AG04450 (cell line): ENCODE data around the gene PHLDA3. TPM values are rescaled to one million over a fixed set of nuclear protein-coding genes. Genes with fewer than 3 reads are reported as not detected.

Source experiments
- CTCF ChIA-PET: fragments of 300-600, 350-600 bp; formaldehyde crosslinking; extraction: SDS; loops from one replicate; lab custom pipeline; 2022; ENCODE audit warnings: antibody characterized with exemption, inconsistent platforms; lab: Charles Lee
- POLR2A ChIA-PET: fragments of 350-600 bp; formaldehyde crosslinking; extraction: SDS; loops from one replicate; lab custom pipeline; 2021; ENCODE audit warnings: antibody characterized with exemption, inconsistent platforms; lab: Yijun Ruan, JAX
- DNase-seq: peaks from one replicate; pipeline ENCODE4 v3.0.0-alpha.2; 2011; ENCODE audit warnings: low read depth, low spot score
- H3K27ac ChIP-seq: one replicate; pipeline ENCODE4 v1.5.1; 2012; ENCODE audit warnings: low read depth, low read length, control low read depth
- H3K27me3 ChIP-seq: one replicate; pipeline ENCODE4 v1.6.0; 2012; ENCODE audit warnings: low read length; ENCODE audit not compliant: control insufficient read depth, insufficient read depth
- H3K4me3 ChIP-seq: 2 replicates; pipeline ENCODE4 v1.5.1; 2011; ENCODE audit warnings: mild to moderate bottlenecking, low read depth, low read length, control low read depth
- H3K9me3 ChIP-seq: 2 replicates; pipeline ENCODE4 v1.5.1; 2012; ENCODE audit warnings: low read length; ENCODE audit not compliant: control insufficient read depth, insufficient read depth
- CTCF ChIP-seq: IDR thresholded peaks from 2 replicates; pipeline ENCODE4 v1.5.1; 2011; ENCODE audit warnings: low read depth, low read length, control low read depth, inconsistent platforms
- polyA plus RNA-seq: library from polyadenylated mRNA; depleted of rRNA; stranded (reverse); fragments of >200 nt; gene quantifications from 2 replicates; pipeline ENCODE4 v1.2.3, GENCODE V29; 2011

The PHLDA3 gene
- polyA plus RNA-seq, 1 experiment = 58.9 TPM

DNA sequence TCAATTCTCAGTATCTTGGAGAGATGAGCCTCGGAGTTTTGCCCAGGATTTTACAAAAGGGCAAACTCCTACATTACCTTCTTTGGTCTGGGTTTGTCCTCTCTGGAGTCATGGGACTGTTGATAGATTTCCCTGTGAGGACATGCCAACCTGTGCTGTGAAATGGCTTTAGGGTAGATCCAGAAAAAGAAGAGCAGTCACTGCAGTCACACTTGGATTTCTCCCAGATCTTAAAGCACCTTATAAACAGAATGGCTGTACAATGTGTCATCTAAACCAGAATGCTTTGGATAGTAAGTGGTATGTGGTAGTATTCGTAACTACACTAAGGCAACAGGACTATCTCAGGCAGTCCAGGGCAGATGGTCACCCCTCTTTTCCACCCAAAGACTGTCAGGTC, 39.8 kb upstream of the PHLDA3 start:
- H3K27ac ChIP-seq = peak overlapping the region; percentile 66
- no peak for DNase-seq
- no peaks in the 10 kb centered on the region for H3K27me3 ChIP-seq
- no peak for TF ChIP-seq CTCF
- CTCF ChIA-PET = interaction anchor here (0.5 to 8.9 kb wide), 3 partner anchors 13 to 75 kb away, joined by 3 to 307 read pairs (median 135); no protein-coding TSS in a partner anchor
- no peaks in the 10 kb centered on the region; the same call in 1 of the 2 replicates for H3K9me3 ChIP-seq
- POLR2A ChIA-PET = interaction anchor here (0.8 to 0.9 kb wide), 2 partner anchors 40 to 47 kb away, joined by 4 to 5 read pairs; partner anchors contain the start of gene PHLDA3
- no peak overlapping the region for H3K4me3 ChIP-seq

DNA sequence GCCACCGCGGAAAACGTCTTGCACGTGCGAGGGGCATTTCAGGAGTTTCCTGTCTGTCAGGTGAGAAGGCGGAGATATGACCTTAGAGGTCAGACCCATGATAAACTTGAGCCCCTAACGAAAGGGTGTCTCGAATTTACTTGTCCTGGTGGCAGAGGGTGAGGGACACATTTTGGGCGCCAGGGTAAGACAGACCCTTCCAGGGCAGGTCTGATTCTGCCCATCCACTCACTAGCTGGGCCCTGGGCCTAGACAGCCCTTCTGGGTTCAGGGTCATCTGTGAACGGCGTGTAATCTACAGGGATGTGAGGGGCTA, 38.3 kb upstream of the PHLDA3 start:
- POLR2A ChIA-PET = interaction anchor here (0.5 to 2.0 kb wide), 8 partner anchors 10 to 59 kb away, joined by 3 to 6 read pairs (median 4); no protein-coding TSS in a partner anchor
- CTCF ChIA-PET = interaction anchor here (1.1 kb wide), 1 partner anchor 9 kb away, joined by 3 read pairs; no protein-coding TSS in a partner anchor
- no peak for TF ChIP-seq CTCF

DNA sequence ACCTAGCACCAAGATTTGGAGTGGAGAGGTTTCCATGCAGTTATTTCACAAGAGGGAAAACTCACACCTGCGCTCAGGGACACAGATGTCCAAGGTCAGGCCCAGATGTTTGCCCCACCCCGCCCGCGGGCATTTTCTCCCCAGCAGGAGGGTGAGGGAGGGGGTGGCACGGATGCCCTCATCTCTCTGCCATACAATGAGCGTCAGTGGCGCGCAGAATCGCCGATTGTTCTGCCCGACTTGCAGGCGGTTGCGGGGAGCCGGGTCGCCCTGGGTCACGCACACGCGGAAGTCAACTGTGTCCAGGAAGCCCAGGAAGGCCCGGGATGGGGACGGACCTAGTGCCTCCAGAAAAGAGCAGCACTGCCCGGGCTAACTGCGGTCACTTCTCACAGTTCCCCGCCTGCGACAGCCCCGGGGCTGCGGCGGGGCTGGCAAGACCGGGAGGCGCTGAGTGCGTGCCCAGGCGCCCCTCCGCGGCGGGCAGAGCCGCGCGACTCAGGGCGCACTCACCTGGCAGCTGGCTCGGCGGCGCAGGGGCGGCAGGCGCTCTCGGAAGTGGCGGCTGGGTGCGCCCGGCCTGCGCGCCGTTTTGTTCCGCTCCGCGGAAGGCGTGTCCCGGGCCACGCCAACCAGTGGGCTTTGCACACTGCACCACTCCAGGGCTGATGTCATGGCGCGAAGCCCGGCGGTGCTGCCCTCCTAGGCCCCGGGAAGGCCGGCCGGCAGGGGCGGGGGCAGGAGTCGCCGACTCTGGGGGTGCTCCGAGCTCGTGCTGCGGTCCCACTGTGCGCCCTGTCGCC, 37.8 kb upstream of the PHLDA3 start, which contains the start of gene CSRP1:
Gene CSRP1, minus strand, starts transcription at position 567 of the 803 bp plus-strand sequence. CDS start 10,820 bp downstream, outside the sequence.
- peak within 1 kb of the TSS; percentile 85 for H3K4me3 ChIP-seq
- H3K9me3 ChIP-seq = no peaks in the 10 kb centered on the region; the same call in 1 of the 2 replicates
- no peak for DNase-seq
- ChIA-PET CTCF (interaction anchor here (1.1 kb wide), 2 partner anchors 9 to 71 kb away, joined by 3 to 4 read pairs; no protein-coding TSS in a partner anchor), POLR2A (interaction anchor here (0.6 to 2.0 kb wide), 9 partner anchors 13 to 96 kb away, joined by 3 to 10 read pairs (median 4); partner anchors contain the start of gene PHLDA3)
- H3K27ac ChIP-seq = peak within 1 kb of the TSS; percentile 99
- H3K27me3 ChIP-seq = no peaks in the 10 kb centered on the region
- TF ChIP-seq CTCF = no peak

More for the DNA sequence above, 38.3 kb upstream of the PHLDA3 start:
- Histone ChIP-seq H3K27ac (peak overlapping the region; percentile 55), H3K9me3 (no peaks in the 10 kb centered on the region; the same call in 1 of the 2 replicates), H3K27me3 (no peaks in the 10 kb centered on the region), H3K4me3 (peak overlapping the region; percentile 85)
- DNase-seq = no peak

DNA sequence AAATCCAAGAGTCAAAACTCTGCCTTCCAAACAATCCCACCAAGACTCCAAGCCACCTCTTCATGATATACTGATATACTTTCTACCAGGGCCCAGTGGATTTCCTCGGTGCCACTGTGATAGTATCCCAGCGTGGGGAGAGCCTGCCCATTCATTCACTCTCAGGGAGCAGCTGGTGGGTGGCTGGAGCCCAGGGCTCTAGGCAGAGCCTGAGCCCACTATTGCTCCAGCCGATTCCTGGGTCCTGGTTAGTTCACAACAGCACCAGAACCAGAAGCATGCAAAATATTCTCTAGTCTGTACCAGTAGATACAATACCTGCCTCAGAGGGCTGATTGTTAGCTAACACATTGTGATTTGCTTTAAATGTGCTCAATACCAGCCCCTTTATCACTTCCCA, 37.1 kb upstream of the PHLDA3 start:
- peak overlapping the region; percentile 85 for H3K4me3 ChIP-seq
- peak overlapping the region; percentile 99 for H3K27ac ChIP-seq
- H3K9me3 ChIP-seq = no peaks in the 10 kb centered on the region; the same call in 1 of the 2 replicates
- ChIA-PET POLR2A (interaction anchor here (0.5 to 4.3 kb wide), 8 partner anchors 12 to 96 kb away, joined by 3 to 66 read pairs (median 4); partner anchors contain the start of gene PHLDA3), CTCF (interaction anchor here (0.8 to 1.1 kb wide), 3 partner anchors 10 to 71 kb away, joined by 3 to 4 read pairs (median 4); no protein-coding TSS in a partner anchor)
- no peak for DNase-seq
- TF ChIP-seq CTCF = no peak
- H3K27me3 ChIP-seq = no peaks in the 10 kb centered on the region
